ENCODE measurements around the gene B3GAT1.

The B3GAT1 gene

GRCh38 chr11:134365011-134365925 lies 46.8 kb downstream of the B3GAT1 start:
- Mint-ChIP-seq H3K27ac (no peak overlapping the region), H3K36me3 (no peaks in the 10 kb centered on the region), H3K4me1 (peaks cover 11% of the 10 kb centered on the region), H3K4me3 (no peak overlapping the region), H3K27me3 (peaks cover 2% of the 10 kb centered on the region), H3K9me3 (no peaks in the 10 kb centered on the region)

- peaks cover 2% of the 10 kb centered on the region for H3K27me3 Mint-ChIP-seq
- peaks cover 16% of the 10 kb centered on the region for H3K4me1 Mint-ChIP-seq
Observed at GRCh38 chr11:134364261-134364660, 47.8 kb downstream of the B3GAT1 start.

GRCh38 chr11:134363592-134363991 lies 48.5 kb downstream of the B3GAT1 start:
- Mint-ChIP-seq H3K9me3 (no peaks in the 10 kb centered on the region), H3K4me1 (peaks cover 16% of the 10 kb centered on the region), H3K27me3 (peaks cover 2% of the 10 kb centered on the region), H3K27ac (no peak overlapping the region), H3K36me3 (no peaks in the 10 kb centered on the region), H3K4me3 (no peak overlapping the region)

More at GRCh38 chr11:134364261-134364660, 47.8 kb downstream of the B3GAT1 start:
- Mint-ChIP-seq H3K36me3 (no peaks in the 10 kb centered on the region), H3K9me3 (no peaks in the 10 kb centered on the region), H3K4me3 (no peak overlapping the region), H3K27ac (no peak overlapping the region)

GRCh38 chr11:134363161-134363560 lies 48.9 kb downstream of the B3GAT1 start:
- Mint-ChIP-seq H3K36me3 (no peaks in the 10 kb centered on the region), H3K4me1 (peaks cover 16% of the 10 kb centered on the region), H3K27ac (no peak overlapping the region), H3K4me3 (no peak overlapping the region), H3K27me3 (peaks cover 2% of the 10 kb centered on the region), H3K9me3 (no peaks in the 10 kb centered on the region)

- Mint-ChIP-seq H3K4me3 (peak overlapping the region; percentile 5), H3K4me1 (peaks cover 16% of the 10 kb centered on the region), H3K36me3 (no peaks in the 10 kb centered on the region), H3K9me3 (no peaks in the 10 kb centered on the region), H3K27ac (no peak overlapping the region), H3K27me3 (peaks cover 2% of the 10 kb centered on the region)
Observed at GRCh38 chr11:134362192-134362901, 49.7 kb downstream of the B3GAT1 start.

GRCh38 chr11:134361661-134362060 lies 50.4 kb downstream of the B3GAT1 start:
- no peak overlapping the region for H3K27ac Mint-ChIP-seq
- no peaks in the 10 kb centered on the region for H3K36me3 Mint-ChIP-seq
- H3K9me3 Mint-ChIP-seq = no peaks in the 10 kb centered on the region
- H3K27me3 Mint-ChIP-seq = peaks cover 2% of the 10 kb centered on the region
- H3K4me3 Mint-ChIP-seq = peak overlapping the region; percentile 5
- peaks cover 16% of the 10 kb centered on the region for H3K4me1 Mint-ChIP-seq

- Mint-ChIP-seq H3K4me1 (peaks cover 16% of the 10 kb centered on the region), H3K27ac (peak overlapping the region; percentile 71), H3K4me3 (peak overlapping the region; percentile 44), H3K9me3 (no peaks in the 10 kb centered on the region), H3K36me3 (peaks cover under 1% of the 10 kb centered on the region), H3K27me3 (peaks cover 2% of the 10 kb centered on the region)
Observed at GRCh38 chr11:134360050-134360835, 51.8 kb downstream of the B3GAT1 start.

- Mint-ChIP-seq H3K4me1 (peaks cover 16% of the 10 kb centered on the region), H3K27ac (no peak overlapping the region), H3K9me3 (no peaks in the 10 kb centered on the region), H3K27me3 (peaks cover 4% of the 10 kb centered on the region), H3K36me3 (peaks cover 3% of the 10 kb centered on the region), H3K4me3 (no peak overlapping the region)
Observed at GRCh38 chr11:134359646-134360045, 52.4 kb downstream of the B3GAT1 start.

- peaks cover 16% of the 10 kb centered on the region for H3K4me1 Mint-ChIP-seq
Observed at GRCh38 chr11:134358856-134359490, 53.1 kb downstream of the B3GAT1 start.

GRCh38 chr11:134358165-134358855 lies 53.7 kb downstream of the B3GAT1 start:
- H3K36me3 Mint-ChIP-seq = peaks cover 3% of the 10 kb centered on the region
- peaks cover 5% of the 10 kb centered on the region for H3K9me3 Mint-ChIP-seq
- peaks cover 16% of the 10 kb centered on the region for H3K4me1 Mint-ChIP-seq
- no peak overlapping the region for H3K27ac Mint-ChIP-seq
- no peak overlapping the region for H3K4me3 Mint-ChIP-seq
- H3K27me3 Mint-ChIP-seq = peaks cover 4% of the 10 kb centered on the region

More at GRCh38 chr11:134358856-134359490, 53.1 kb downstream of the B3GAT1 start:
- H3K27me3 Mint-ChIP-seq = peaks cover 4% of the 10 kb centered on the region
- peaks cover 3% of the 10 kb centered on the region for H3K36me3 Mint-ChIP-seq
- peaks cover under 1% of the 10 kb centered on the region for H3K9me3 Mint-ChIP-seq
- no peak overlapping the region for H3K4me3 Mint-ChIP-seq
- no peak overlapping the region for H3K27ac Mint-ChIP-seq

- H3K27ac Mint-ChIP-seq = no peak overlapping the region
- peaks cover 16% of the 10 kb centered on the region for H3K4me1 Mint-ChIP-seq
- H3K9me3 Mint-ChIP-seq = peaks cover 5% of the 10 kb centered on the region
- H3K27me3 Mint-ChIP-seq = peaks cover 4% of the 10 kb centered on the region
- no peak overlapping the region for H3K4me3 Mint-ChIP-seq
- peaks cover 3% of the 10 kb centered on the region for H3K36me3 Mint-ChIP-seq
Observed at GRCh38 chr11:134357545-134357839, 54.5 kb downstream of the B3GAT1 start.

- Mint-ChIP-seq H3K36me3 (peaks cover 3% of the 10 kb centered on the region), H3K27me3 (peaks cover 4% of the 10 kb centered on the region), H3K4me3 (no peak overlapping the region), H3K9me3 (peaks cover 5% of the 10 kb centered on the region), H3K27ac (no peak overlapping the region), H3K4me1 (peaks cover 13% of the 10 kb centered on the region)
Observed at GRCh38 chr11:134356656-134357544, 55.1 kb downstream of the B3GAT1 start.

GRCh38 chr11:134355656-134356055 lies 56.4 kb downstream of the B3GAT1 start:
- H3K9me3 Mint-ChIP-seq = peaks cover 5% of the 10 kb centered on the region
- H3K27me3 Mint-ChIP-seq = peaks cover 3% of the 10 kb centered on the region
- no peak overlapping the region for H3K27ac Mint-ChIP-seq
- no peak overlapping the region for H3K4me3 Mint-ChIP-seq
- H3K4me1 Mint-ChIP-seq = peaks cover 8% of the 10 kb centered on the region
- peaks cover 3% of the 10 kb centered on the region for H3K36me3 Mint-ChIP-seq

GRCh38 chr11:134355136-134355535 lies 56.9 kb downstream of the B3GAT1 start:
- H3K27me3 Mint-ChIP-seq = peaks cover 2% of the 10 kb centered on the region
- peaks cover 5% of the 10 kb centered on the region for H3K9me3 Mint-ChIP-seq
- peaks cover 3% of the 10 kb centered on the region for H3K36me3 Mint-ChIP-seq
- peaks cover 11% of the 10 kb centered on the region for H3K4me1 Mint-ChIP-seq
- H3K4me3 Mint-ChIP-seq = no peak overlapping the region
- no peak overlapping the region for H3K27ac Mint-ChIP-seq

Data from activated naive CD4-positive, alpha-beta T cell treated with anti-CD3 and anti-CD28 coated beads, Interleukin-2, amount 50 U/mL, for 24 hours (primary cell).